Inflammatory macrophage treated with lipopolysaccharide for 4 hours (primary cell): ENCODE measurements around the gene RFNG.
A peak's percentile ranks its signal among the peaks of the same experiment; 100 is the strongest.

Source experiments
- DNase-seq: peaks from one replicate; pipeline ENCODE4 v3.0.0-alpha.2; 2020

The RFNG gene

DNA sequence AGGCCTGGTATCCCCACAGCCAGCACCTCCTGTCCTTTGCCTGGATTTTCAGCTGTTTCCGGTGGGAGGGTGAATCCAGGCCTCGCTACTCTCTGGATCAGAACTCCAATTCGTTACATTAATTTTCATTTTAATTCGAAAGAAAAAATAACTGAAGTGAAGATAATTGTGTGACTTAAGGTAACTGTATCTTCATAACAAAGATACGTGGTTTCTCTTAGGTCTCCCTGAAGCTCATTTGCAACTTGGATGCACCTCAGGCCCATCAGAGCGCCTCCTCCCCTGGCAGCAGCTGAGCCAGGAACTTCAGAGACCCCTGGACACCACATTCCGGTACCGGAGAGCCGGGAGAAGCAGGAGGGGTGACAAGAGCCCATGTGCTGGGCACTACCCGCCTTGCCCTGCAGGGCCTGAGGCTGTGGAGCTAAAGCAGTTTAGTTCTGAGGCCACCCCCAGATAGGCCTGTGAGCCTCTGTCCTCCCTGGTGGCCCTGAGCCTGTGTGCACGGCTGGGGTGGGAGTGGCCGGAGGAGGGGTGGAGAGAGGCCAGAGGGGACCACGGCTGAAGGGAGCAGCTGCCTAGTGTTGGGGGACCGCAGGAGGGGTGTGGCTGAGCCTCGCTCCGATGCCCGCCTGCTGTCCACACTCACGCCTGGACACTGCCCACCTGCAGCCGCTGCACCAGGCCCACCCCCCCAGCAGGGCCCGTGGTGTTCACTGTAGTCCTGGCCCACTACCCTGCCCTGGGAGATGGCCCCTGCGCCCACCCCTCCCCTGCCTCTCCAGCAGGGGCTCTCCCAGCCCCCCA is 25.4 kb upstream of the RFNG start:
- DNase-seq: no peak

DNA sequence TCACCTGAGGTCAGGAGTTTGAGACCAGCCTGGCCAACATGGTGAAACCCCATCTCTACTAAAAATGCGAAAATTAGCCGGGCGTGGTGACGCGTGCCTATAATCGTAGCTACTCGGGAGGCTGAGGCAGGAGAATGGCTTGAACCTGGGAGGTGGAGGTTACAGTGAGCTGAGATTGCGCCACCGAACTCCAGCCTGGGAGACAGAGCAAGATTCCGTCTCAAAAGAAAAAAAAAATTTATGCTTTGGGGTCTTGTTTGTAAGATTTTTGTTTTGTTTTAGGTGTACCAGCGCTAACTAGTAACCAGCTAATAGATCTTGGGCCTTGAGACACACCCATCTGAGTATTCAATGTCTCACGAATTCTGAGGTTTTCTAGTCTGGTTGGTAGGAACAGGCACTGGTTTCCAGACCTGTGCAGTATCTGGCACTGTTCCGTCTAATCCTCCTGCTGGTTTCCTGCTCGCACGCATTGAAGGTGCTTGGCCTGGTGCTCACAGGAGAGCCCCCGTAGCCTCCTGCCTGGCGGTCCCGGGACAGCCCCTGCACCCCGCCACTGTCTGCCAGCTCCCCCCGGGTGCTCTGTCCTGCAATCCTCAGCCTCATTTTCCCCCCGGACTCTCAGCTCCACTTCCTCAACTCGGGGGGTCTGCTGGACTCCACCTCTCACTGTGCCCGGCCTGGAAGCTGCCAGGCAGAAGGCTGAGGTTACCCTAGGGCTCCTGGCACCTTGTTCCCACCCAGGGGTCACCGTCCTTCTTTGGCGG is 24.6 kb upstream of the RFNG start:
- DNase-seq: no peak

DNA sequence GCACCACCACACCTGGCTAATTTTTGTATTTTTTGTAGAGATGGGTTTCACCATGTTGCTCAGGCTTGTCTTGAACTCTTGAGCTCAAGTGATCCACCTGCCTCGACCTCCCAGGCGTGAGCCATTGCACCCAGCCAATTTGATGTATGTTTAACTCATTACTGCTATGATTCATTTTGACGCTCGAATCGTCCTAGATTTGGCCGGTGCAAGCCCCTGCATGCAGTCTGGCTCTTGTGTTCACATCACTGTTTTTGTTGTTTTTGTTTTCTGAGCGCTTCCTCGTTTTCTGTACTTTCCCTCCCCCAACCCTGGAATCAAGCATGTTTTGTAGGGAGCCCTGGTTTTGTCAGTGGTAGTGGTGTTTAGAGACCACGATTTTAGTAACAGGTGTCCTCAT is 21.8 kb upstream of the RFNG start:
- DNase-seq: no peak

DNA sequence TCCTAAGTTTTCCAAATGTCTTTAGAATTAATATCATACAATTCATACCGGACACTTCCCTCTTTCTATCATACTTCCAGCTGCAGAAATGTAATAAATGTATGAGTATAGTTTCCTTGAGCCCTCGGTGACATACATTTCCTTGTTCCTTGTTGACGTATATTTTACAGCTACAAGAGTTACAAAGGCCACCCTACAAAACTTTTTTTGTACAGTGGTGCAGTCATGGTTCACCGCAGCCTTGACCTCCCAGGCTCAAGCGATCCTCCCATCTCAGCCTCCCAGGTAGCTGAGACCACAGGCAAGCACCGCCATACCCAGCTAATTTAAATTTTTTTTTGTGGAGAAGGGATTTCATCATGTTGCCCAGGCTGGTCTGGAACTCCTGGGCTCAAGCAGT is 21.2 kb upstream of the RFNG start:
- DNase-seq: no peak

DNA sequence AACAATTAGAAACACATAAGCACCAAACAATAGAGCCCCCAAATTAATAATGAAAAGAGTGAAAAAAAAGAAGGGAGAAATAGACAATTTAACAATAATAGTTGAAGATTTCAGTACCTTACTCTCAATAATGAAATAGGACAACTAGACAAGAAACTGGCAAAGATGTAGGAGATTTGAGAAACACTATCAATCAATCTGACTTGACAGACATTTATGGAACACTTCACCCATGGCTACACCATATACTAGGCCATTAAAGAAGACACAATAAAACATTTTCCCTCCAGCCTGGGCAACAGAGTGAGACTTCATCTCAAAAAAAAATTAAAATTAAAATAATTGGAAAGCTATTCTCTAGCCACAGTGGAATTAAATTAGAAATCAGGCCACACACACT is 19.0 kb upstream of the RFNG start:
- DNase-seq: no peak

DNA sequence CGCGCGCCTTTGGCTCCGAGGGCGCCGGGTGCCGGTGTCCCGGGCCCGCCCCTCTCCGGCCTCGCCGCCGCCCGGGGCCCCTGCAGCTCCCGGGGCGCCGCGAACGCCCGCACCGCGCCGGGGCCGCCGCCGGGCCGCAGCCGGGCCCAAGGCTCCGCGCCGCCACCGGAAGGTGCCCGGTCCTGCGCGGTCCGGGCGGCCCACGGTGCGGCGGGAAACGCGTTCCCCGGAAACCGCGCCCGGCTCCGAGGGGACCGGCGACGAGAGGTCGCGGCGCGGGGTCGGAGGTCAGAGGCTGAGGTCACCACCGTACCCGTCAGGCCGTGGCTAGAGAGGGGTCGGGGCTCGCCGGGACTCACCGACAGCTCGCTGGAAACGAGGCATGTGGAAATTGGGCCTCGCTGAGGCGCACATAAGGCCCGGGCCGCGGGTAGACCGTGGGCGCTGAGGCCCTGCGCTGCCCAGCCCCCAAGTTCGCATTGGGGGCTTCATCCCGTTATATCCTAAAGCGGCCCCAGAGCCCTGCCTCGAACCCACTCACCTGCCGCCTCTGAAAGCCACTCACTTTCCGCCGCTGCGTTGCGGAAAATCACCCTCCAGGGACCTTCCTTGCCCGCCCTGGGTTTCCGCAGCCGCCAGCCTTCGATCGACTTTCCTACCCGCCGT is 14.2 kb upstream of the RFNG start, which contains the start of gene DUS1L:
Gene DUS1L (minus strand): TSS at position 167 of the 666 bp plus-strand sequence. CDS start 745 bp downstream, outside the sequence.
- peak; percentile 65 for DNase-seq

DNA sequence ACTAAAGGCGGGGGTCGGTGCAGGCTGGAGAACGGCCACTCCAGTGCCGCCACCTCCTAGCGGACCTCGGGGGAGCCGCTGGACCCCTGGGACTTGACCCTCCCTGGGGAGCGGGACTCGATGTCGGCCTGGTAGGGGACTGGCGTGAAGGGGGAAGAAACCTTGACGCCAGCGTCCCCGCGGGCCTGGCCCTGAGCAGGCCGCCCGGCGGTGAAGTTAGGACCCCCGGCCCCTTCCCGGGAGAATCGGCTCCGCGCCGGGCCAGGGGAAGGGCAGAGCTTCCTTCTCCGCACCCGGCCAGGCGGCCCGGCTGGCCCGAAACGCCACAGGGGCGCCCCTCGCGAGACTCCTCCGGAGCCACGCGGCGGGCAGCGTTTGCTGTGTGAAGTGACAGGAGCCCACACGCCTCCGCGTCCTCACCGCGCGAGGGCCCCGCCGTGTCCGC is 13.6 kb upstream of the RFNG start:
- peak; percentile 37 for DNase-seq

DNA sequence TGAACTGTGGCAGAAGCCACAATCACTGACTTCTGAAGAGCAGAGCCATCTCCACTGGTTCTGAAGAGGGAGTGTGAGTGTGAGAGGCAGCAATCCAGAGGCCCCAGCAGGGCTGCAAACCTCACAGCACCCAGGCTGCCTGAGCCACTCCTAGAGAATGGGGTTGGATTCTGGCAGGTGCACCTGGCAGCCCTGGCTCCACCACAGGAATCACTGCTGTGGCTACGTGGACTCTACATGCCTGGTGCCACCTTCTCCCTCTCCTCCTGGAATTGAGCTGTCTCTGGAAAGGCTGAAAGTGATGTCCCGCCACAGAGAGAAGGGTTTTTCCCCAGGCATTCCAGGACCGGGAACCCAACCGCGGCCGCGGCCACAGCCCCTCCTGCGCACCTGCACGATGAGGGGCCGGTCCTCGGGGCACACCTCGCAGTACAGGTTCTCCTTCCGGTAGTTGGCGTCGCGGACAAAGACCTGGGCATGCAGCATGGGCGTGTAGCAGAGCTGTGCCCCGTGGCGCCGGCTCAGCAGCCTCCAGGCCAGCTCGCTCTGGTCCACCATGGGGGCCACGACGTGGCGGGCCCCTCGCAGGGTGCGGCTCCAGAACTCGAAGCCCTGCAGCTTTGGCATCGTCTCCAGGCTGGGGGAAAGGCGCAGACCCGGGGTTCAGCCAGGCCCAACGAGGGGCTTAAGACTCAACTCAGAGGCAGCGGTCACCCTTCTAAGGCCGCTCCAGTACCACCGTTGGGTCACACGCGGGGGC is 13.0 kb upstream of the RFNG start:
- DNase-seq: no peak

DNA sequence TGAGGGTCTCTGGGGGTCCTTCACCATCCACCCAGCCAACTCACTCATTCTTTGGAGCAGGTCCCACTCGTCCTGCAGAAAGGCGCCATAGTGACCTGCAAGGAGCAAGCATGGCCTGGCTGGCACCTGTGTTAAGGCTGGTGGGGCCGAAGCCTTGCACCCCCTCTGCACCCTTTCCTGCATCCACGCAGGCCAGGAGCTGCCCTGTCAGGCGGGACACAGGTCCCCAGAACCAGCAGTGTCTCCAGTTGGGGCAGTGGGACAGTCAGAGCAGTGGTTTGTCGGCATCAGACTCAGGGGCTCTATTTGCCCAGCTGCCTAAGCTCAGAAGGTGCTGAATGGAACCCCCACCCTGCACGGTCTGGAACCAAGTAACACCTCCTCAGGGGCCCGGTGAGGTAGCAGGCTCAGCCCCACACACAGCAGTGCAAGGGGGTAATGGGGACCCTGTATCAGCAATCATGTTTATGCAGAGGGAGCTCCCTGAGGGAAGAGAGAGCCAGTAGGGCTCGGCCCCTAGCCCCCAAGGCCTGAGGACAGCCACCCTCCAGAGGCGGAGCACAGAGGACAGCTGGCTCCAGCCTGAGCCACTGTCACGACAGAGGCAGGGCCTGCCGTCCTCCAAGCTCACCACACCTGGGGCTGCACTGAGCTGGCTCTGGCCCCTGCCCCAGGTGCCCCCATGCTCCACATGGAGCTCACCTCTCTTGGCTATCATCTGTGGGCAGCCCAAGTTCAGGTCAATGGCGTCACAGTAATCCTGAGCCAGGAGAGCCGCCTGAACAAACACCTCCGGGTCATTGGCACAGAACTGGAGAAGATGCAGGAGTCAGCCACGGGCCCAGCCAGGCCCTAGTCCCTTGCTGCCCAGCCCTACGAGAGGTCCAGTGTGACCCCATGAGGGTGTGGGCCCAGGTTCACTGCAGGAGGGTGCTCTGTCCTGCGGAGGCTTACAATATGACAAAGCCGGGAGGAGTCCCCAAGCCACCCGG is 12.1 kb upstream of the RFNG start:
- DNase-seq: no peak

DNA sequence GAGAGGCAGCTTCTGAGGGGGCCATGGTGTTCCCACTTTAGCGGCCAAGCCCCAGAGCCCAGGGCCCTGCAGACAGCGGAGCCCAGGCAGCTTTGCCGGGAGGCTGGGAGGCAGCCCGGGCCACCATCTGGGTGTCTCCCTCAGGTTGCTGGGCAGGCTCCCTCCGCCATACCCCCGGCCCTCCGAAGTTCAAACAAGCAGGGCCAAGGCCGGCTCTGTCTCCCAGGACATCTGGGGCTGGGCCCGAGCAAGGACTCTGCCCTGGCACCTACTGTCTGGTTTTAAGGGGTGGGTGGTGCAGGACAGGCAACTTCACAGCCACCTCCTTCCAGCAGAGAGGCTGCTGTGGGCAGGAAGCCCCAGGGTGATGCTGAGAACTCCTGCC is 11.4 kb upstream of the RFNG start:
- DNase-seq: no peak

DNA sequence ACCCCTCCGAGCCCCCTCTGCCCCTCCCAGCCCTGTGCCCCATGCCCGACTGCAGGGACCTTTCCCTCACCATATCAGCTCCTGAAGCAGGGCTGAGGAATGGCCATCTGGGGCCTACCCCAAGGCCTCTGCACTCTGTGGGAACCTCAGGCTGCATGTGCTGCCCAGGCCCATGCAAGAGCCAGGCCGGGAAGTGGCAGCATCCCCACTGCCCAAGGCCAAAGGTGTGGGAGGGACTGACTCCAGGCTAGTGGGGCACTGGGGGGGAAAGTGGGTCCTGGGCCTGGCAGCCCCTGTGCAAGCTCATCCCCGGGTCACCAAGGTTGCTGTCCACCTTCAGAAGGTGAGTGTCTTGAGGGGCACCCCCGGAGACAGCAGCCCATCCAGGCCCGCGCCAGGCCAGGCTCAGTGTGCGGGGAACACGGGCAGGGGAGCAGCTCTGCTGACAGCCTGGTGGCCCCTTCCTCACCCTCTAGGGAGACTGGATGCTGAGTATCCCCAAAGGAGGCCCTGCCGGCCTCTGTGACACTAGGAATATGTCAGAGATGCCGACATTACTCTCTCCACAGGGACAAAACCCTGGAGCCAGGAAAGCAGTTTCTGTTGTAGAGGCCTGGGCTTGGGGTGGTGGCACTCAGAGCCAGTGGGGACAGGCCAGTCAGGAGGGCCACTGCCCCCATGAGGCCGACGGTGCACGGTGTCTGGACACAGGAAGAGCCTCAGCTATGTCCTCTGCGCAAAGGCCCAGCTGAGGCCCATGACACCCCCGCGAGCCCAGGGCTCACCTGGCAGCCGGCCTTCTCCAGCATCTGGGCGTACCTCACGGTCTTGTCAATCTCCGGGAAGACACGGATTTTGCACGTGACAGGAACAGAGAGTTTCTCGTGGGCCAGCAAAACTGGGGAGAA is 10.7 kb upstream of the RFNG start:
- no peak for DNase-seq

DNA sequence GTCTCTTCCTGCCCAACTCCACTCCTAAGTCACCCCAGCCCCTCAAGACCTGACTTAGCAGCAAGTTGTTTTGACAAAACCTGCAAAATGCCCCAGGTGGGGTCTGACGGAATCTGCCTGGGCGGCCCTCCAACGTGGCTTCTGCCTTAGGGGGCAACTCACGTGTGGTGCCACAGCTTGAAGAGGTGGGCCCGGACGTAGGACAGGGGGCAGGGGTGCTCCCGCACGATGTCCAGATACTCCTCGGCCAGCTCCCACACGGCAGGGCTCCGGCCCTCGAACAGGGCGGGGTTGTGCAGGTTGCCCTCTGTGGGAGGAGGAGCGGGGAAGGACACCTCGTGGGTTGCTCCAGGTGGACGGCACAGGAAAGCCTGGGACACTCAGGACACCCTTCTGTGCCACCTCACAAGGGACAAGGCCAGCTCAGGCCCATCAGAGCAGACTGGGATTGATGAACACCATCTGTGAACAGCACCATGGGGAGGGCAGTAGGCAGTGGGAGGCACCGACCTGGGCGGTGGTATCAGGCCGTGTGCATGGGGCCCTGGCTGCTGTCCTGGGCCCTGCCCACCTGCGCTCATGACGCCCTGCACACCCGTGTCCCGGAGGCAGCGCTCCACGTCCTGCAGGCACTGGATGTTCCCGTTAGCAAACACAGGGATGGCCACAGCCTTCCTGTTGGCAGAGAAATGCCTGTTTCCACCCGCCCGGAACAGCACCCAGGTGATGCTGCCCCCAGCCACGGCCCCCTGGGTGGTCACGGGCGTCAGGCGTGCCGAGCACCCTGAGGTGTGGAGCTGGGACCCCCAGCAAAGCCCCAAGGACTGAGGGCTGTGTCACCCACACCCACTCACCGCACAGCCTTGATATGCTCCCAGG is 9.7 kb upstream of the RFNG start:
- DNase-seq: no peak

DNA sequence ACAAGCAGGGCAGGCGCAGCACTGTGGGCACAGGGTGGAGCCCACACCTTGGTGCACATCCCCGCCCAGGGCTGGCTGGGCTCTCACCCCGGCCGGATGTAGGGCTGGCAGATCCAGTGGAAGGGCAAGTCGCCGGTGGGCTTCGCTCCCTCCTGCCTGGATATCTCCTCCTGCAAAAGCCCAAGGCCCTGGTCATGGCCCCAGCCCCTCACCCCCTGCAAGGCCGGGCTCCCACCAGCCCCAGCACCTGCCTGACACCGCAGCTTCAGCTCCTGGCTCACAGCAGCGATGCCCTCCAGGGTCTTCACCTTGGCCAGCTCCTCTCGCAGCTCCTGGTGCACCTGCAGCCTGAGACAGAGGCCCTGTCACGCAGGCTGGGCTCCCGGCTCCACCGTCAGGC is 9.0 kb upstream of the RFNG start:
- DNase-seq: no peak

DNA sequence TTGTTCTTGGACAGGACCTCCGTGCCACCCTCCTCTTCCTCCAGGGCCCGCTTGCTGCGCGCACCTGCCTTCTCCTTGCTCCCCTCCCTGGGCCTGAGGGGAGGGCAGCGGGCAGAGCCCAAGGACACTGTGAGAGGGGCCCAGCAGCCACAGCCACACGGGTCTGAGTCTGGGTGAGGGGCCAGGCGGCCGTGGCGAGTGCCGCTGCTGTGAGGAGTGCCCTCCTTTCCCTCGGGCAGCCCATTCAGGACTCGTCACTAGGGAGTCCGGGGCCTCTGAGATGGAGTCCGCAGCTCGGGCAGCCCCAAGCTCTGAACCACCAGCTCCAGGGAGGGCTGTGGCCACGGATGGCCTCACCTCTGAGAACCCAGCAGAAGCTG is 8.4 kb upstream of the RFNG start:
- DNase-seq: no peak

DNA sequence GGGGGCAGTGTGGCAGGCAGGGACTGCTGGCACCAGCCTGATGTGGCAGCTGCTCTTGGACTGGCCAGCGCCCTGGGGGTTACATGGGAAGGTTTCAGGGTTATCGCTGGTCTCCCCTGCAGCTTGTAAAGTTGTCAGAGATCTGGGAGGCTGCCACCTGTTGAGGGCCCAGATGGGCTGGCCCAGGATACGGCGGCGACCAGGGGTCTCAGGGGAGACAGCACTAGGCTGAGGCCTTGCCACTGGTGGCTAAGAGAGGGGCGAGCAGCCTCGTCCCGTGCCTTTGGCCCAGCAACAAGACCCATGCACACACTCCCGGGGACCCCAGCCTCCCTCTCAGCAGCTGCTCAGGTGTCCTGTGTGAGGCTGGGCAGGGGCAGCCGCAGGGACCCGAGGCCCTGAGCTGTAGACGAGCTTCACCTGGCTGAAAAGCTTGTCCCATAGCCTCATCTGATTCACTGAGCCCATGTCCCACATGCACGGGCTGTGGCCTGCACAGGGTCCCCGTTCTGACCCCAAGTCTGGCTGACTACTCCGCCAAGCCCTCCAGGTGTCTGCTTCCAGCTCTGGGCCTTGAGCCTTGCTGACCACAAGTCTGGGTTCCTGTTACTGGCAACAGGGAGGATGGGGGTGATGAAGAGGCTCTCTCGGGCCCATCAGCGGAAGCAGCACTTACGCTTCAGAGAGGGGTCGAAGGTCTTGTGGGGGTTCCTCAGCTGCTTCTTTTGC is 7.8 kb upstream of the RFNG start:
- no peak for DNase-seq

DNA sequence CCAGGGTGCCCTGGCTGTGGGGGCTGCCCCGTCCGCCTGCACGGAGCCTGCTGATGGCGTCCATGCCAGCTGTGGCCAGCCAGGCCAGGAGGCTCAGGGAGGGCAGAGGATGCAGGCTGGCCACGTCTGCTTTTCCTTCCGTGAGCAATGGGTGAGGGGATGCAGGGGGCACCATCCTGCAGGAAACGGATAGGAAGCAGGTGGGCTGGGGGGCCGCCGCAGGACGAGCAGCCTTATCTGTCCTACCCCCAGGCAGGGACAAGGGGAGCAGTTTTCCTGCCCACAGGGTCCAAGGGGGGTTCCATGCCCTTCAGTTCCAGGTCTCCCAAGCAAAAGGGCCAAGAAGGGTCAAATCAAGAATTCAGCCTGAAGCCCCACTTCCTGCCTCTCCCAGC is 7.2 kb upstream of the RFNG start:
- DNase-seq: no peak

DNA sequence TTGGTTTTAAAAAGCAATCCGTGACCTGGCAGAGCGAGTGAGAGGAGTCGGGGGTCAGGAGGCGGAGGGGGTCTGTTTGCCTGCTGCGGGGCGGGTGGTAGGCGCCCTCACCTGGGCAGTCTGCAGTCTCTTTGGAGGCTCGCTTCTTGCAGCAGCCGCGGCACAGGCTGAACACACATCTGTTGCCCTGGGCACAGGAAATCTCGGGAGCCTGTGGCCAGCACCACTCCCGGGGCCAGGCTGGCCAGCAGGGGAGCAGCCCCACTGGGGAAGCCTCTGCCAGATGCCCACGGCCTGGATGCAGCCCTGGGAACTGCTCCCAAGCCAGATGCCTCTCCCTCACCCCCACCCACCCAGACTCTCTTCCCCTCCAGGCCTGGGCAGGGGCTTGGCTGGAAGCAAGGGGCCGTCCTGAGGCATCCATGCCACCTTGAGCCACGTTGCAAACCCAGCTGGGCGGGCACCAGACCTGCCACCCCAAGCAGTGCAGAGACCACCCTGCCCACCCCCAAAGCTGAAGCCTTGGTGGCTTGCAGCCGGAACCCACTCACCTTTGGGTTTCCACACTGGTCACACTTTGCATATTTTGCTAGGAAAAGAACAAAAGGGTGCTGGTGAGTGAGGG is 6.7 kb upstream of the RFNG start:
- no peak for DNase-seq
